HuH-7.5 (cell line): ENCODE data around the gene CMSS1.

Experiments used
- DNase-seq: peaks from one replicate; pipeline ENCODE4 v3.0.0; 2011; ENCODE audit warnings: low spot score

The CMSS1 gene

DNA sequence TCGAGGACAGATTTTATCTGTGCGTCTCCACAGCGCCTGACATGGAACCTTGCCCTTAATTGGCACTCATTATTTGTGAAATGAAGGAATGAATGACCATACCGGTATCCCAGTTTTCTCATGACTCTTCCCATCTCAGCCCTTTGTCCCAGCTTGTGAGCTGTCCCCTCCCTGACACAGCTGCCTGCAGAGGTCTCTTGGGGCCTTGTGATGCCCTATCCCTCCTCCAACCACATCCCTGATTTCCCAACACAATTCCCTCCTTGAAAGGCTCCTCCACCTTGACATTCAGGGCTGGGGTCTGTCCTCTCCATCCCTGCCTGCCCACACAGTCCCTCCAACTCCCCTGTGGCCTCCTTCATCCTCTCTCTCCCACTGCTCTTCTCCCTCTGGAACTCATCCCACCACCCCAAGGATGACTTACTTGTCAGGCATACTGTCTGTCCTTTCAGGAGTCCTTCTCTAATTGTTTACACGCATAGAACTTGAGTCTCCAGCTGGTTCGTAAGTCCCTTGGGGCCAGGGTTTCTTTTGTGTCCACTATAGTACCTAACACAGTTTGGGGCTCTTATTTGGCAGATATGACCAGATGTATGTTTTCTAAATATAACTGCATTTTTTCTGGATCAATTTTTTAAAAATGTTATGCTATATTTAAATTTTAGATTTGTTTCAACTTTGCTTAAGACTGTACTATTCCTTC is 332.2 kb downstream of the CMSS1 start:
- DNase-seq: no peak

- no peak for DNase-seq
Observed at GRCh38 chr3:100150473-100150872, 332.8 kb downstream of the CMSS1 start.

- no peak for DNase-seq
Observed at GRCh38 chr3:100151024-100151707, 333.5 kb downstream of the CMSS1 start.

GRCh38 chr3:100154171-100154570 is 336.5 kb downstream of the CMSS1 start:
- DNase-seq: no peak

- DNase-seq: no peak
Observed at GRCh38 chr3:100155128-100155527, 337.5 kb downstream of the CMSS1 start.

DNA sequence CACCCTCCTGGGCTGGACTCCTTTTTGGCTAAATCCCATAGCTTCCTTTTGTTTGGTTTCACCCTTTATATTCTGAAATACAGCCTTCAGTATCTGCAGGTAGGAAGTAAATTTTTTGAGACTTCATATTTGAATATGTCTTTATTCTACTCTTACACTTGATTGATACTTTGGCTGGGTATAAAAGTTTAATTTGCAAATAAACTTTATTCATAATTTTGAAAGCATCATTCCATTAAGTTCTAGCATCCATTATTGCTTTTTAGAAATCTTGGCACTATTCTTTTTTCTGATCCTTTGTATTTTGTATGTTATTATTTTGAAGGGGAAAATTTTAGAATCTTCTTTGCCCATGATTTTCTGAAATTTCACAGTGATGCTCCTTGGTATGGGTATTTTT is 337.9 kb downstream of the CMSS1 start:
- DNase-seq: no peak

GRCh38 chr3:100157685-100158084 is 340.0 kb downstream of the CMSS1 start:
- DNase-seq: no peak

DNA sequence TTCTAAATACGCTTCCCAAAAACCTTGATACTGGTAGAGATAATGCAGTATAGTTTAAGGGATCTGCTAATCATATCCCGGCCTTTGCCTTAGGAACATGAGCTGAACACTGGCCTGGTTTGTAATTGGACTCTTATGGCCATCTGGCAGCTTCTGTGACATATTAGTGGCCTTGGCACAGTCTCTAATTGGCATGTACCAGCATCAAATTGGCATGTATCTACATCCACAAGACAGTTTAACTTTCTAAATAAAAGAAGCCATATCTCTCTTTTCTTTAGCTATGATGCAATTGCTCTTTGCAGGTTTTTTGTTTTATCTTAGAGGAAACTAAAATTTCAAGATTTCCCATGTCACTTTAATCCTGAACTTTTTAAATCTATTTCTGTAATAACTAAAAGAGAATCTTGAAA is 341.3 kb downstream of the CMSS1 start:
- no peak for DNase-seq

- no peak for DNase-seq
Observed at GRCh38 chr3:100159331-100160153, 341.9 kb downstream of the CMSS1 start.

- DNase-seq: no peak
Observed at GRCh38 chr3:100160521-100160920, 342.9 kb downstream of the CMSS1 start.

DNA sequence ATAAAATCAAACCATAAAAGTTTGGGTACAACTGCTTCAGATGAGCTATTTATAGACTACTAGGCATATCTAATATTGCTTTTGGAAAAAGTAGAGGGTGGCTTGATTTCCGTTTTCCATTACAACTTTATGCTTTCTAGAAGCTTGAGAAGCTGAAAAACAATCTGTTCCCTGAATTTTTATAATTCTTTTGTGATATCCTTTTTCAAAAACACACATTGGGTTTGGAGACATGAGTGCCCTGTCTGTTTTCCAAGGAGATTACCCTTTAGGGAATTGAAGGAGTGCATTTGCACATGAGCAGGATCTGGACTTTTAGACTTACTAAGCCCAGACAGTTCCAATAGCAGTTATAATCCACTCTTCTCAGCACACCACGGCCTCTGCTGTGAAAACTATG is 346.1 kb downstream of the CMSS1 start:
- DNase-seq: no peak

GRCh38 chr3:100164743-100165142 is 347.1 kb downstream of the CMSS1 start:
- no peak for DNase-seq

DNA sequence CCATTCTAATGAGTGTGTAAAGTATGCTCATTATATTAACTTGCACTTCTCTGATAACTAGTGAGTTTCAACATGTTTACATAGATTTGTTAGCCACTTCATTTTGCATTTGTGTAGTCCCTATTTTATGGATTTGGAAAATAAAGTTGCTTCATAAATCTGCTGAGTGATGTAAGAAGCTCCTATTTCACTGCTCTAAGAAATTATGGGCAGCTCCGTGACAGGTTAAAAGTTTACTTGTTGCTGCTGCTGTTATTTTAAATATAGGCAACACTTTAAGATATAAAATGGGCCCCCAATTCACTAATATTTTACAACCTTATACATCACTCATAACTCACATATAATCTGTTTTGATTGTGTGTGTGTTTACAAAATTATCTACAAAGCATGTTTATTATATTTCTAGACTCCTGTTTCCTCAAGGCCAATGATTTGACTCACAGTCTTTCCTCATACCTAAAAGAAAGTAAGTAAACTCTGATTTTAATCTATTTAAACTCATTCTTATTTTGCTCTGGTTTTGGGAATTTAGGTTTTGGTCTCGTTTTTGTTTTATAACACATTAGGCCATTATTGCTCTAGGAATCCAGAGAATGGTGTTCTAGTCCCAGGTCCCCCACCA is 348.4 kb downstream of the CMSS1 start:
- no peak for DNase-seq

DNA sequence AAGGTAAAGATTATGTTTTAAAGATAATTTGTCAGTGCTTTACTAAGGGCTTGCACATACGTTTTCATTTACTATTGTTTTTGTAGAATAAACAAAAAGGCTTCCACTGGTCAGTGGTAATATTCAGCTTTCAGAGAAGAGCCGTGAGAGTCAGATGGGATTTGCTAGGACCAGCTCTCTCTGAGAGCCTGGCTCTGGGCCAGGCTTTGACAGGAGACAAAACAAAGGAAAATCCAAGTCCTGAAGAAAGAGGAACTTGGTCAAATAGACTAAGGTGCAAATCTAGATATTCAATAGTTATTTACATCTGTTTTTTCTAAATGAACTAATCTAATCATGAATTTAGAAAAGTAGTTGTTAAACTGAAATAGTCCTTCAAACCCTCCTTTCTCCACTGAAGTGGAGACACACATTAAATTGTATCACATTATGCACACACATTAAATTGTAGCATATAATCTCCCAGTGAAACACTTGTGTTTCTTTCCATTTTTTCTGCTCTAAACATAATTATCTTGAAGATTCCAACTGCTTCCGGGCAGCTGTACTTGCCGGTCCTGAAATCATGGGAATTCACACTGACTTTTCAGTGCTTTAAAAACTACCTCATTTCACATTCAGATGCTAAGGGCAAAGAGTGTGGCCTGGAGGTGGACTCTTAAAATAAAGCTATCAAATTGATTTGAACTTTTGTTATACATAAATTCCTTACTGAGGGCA is 351.7 kb downstream of the CMSS1 start:
- no peak for DNase-seq

GRCh38 chr3:100170486-100170885 is 352.8 kb downstream of the CMSS1 start:
- DNase-seq: no peak

DNA sequence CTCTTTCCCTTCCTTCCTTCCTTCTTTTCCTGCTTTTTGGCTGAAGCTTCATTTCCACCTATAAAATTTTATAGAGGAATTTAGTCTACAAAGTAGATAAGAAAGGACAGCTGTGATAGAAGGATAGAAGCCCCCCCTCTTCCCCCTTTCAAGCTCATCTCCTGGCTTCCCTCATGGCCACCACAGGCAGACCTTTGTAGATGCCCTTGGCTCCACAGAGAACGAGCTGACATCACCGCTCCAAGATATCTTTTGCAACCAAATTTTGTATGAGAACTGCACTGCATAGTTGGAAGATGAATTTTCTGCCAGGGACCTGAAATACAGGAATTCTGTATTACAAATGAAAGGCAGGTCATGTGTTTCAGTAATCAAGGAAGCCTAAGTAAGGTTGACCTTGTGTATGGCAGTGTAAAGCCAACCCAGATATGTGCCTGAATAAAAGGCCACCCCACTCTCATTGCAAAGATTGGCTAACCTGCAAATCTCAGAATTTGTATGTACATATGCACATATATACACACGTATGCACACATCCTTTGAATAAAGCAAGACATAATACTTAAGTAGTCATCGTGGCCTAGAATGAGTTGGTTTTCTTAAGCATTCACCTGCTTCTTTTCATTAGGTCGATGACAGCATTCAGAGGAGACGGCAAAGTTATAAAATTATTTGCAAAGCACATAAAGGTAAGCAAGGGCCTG is 353.7 kb downstream of the CMSS1 start:
- DNase-seq: no peak

GRCh38 chr3:100173961-100174360 is 356.3 kb downstream of the CMSS1 start:
- DNase-seq: no peak

GRCh38 chr3:100175637-100176280 is 358.1 kb downstream of the CMSS1 start:
- no peak for DNase-seq

GRCh38 chr3:100179692-100180349 is 362.2 kb downstream of the CMSS1 start:
- DNase-seq: no peak

- no peak for DNase-seq
Observed at GRCh38 chr3:100183608-100184125, 366.0 kb downstream of the CMSS1 start.
